CD4-positive, alpha-beta T cell treated with Interleukin-4 for 4 hours (primary cell): ENCODE data around the gene BIRC3.

ENCODE experiments used
- DNase-seq: peaks from one replicate; pipeline ENCODE4 v3.0.0-alpha.2; 2020

Gene BIRC3

GRCh38 chr11:102378818-102379217, 61.5 kb downstream of the BIRC3 start:
- no peak for DNase-seq

GRCh38 chr11:102382384-102382783, 65.1 kb downstream of the BIRC3 start:
- no peak for DNase-seq

- no peak for DNase-seq
Measured at GRCh38 chr11:102383839-102384238, 66.6 kb downstream of the BIRC3 start.

- no peak for DNase-seq
Measured at GRCh38 chr11:102384419-102385079, 67.3 kb downstream of the BIRC3 start.

- no peak for DNase-seq
Measured at GRCh38 chr11:102385085-102386007, 68.1 kb downstream of the BIRC3 start.

GRCh38 chr11:102386136-102386734, 69.0 kb downstream of the BIRC3 start:
- no peak for DNase-seq

GRCh38 chr11:102387043-102387781, 69.9 kb downstream of the BIRC3 start:
- DNase-seq = no peak
